HG02970 (cell line): ENCODE data around the gene SEMA5B.

Source experiments
- ATAC-seq: cut with Tn5 transposase; IDR thresholded peaks from one replicate; pipeline ENCODE4 v1.9.1; 2021; ENCODE audit warnings: mild to moderate bottlenecking, moderate library complexity, moderate number of reproducible peaks; ENCODE audit not compliant: unreplicated experiment, low FRiP score

The SEMA5B gene

GRCh38 chr3:122955916-122956692 lies 71.5 kb downstream of the SEMA5B start:
- ATAC-seq: no peak

GRCh38 chr3:122952520-122952919 lies 75.0 kb downstream of the SEMA5B start:
- ATAC-seq: no peak

- no peak for ATAC-seq
Observed at GRCh38 chr3:122948408-122948807, 79.2 kb downstream of the SEMA5B start.

GRCh38 chr3:122947738-122948137 lies 79.8 kb downstream of the SEMA5B start:
- ATAC-seq: no peak

- ATAC-seq: no peak
Observed at GRCh38 chr3:122947196-122947595, 80.4 kb downstream of the SEMA5B start.

GRCh38 chr3:122946185-122946584 lies 81.4 kb downstream of the SEMA5B start:
- ATAC-seq: no peak

- ATAC-seq: no peak
Observed at GRCh38 chr3:122945230-122945629, 82.3 kb downstream of the SEMA5B start.

- no peak for ATAC-seq
Observed at GRCh38 chr3:122944671-122945161, 82.8 kb downstream of the SEMA5B start.

GRCh38 chr3:122943828-122944190 lies 83.8 kb downstream of the SEMA5B start:
- no peak for ATAC-seq

- ATAC-seq: no peak
Observed at GRCh38 chr3:122942937-122943827, 84.4 kb downstream of the SEMA5B start.

- no peak for ATAC-seq
Observed at GRCh38 chr3:122942239-122942638, 85.3 kb downstream of the SEMA5B start.

- ATAC-seq: no peak
Observed at GRCh38 chr3:122941228-122942206, 86.0 kb downstream of the SEMA5B start.

- no peak for ATAC-seq
Observed at GRCh38 chr3:122940628-122941086, 86.9 kb downstream of the SEMA5B start.

GRCh38 chr3:122938783-122939425 lies 88.7 kb downstream of the SEMA5B start:
- no peak for ATAC-seq

GRCh38 chr3:122937745-122938144 lies 89.8 kb downstream of the SEMA5B start:
- ATAC-seq: no peak

- no peak for ATAC-seq
Observed at GRCh38 chr3:122936986-122937385, 90.6 kb downstream of the SEMA5B start.

GRCh38 chr3:122936335-122936734 lies 91.2 kb downstream of the SEMA5B start:
- no peak for ATAC-seq

GRCh38 chr3:122934251-122934650 lies 93.3 kb downstream of the SEMA5B start:
- no peak for ATAC-seq

- no peak for ATAC-seq
Observed at GRCh38 chr3:122932251-122932967, 95.2 kb downstream of the SEMA5B start.
